GM18526 (cell line): ENCODE measurements around the gene GAD1.

Experiments
- POLR2A ChIP-seq: IDR thresholded peaks from 3 replicates; pipeline ENCODE4 v1.6.1; 2011; ENCODE audit not compliant: insufficient read length; ENCODE audit errors: extremely low read depth

GAD1 gene

DNA sequence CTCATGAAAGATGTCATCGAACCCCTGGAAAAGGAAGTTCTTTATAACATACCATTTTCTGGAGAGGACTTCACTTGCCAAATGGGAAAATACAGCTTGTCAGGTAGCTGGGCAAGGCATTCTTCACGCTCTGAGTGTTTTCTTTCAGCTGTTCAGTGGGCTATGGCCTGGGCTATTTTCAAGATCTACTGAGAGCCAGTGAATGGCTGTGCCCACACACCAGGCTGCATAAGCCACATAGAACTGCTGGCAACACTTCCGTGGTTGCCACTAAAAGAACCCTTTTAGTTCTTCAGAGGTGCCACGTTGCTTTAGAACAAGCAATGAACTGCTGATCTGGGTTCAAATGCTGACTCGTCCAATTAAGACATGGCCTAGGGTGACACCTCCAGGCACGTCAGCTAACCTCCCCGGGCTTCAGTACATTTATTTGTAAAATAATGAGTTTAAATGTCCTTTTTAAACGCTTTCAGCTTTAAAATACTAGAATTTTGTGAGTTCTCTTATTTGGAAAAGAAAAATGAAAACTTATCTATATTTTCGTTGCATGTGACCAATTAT is 75.8 kb downstream of the GAD1 start:
- TF ChIP-seq POLR2A, result no peak

GRCh38 chr2:170895023-170895757 is 78.5 kb downstream of the GAD1 start:
- no peak for TF ChIP-seq POLR2A

GRCh38 chr2:170896622-170897021 is 79.9 kb downstream of the GAD1 start:
- TF ChIP-seq POLR2A, result no peak

- TF ChIP-seq POLR2A, result no peak
These were observed 80.4 kb downstream of the GAD1 start for GRCh38 chr2:170897108-170897507.

DNA sequence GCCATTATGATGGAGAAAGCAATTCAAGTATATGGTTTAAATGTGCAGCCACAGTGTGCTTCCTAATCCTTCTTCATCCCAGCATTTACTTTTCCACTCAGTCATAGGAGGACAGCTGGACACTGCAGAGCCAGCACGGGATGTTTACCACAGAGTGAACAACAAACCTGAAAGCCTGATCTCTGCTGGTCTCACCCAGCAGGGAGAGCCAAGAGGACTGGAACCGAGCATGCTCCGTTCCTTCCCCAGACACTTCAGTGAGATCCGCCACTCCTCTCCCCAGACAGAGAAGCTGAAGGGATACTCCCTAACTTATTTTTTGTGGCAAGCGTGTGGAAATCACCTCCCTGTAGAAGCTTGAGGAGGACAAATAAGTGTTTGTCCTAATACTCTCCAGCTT is 89.2 kb downstream of the GAD1 start:
- TF ChIP-seq POLR2A, result no peak
